Measurements from ENCODE around the gene SS18L1.

GRCh38 chr20:62220666-62221568, 77.3 kb downstream of the SS18L1 start:
- TF ChIP-seq CTCF (IDR thresholded peaks at IDR 0.05) (no peak), POLR2A (IDR thresholded peaks at IDR 0.05) (no peak)

Data from uterus (tissue), 2 donors.